Ishikawa (cell line): ENCODE measurements around the gene SLC39A1.

ENCODE experiments used
- EGR1 ChIP-seq: IDR thresholded peaks from 2 replicates; pipeline ENCODE4 v1.6.1; 2012
- EP300 ChIP-seq: IDR thresholded peaks from 2 replicates; pipeline ENCODE4 v1.6.1; 2012; ENCODE audit warnings: borderline replicate concordance
- FOXM1 ChIP-seq: IDR thresholded peaks from 2 replicates; pipeline ENCODE4 v1.6.1; 2012; ENCODE audit warnings: low read depth, borderline replicate concordance
- NFIC ChIP-seq: IDR thresholded peaks from 2 replicates; pipeline ENCODE4 v1.6.1; 2012
- RAD21 ChIP-seq: IDR thresholded peaks from 2 replicates; pipeline ENCODE4 v1.6.1; 2012; ENCODE audit warnings: low read depth
- TCF12 ChIP-seq: IDR thresholded peaks from 2 replicates; pipeline ENCODE4 v1.6.1; 2012; ENCODE audit warnings: low read depth
- USF1 ChIP-seq: IDR thresholded peaks from 2 replicates; pipeline ENCODE4 v1.6.1; 2012
- ZBTB7A ChIP-seq: IDR thresholded peaks from 2 replicates; pipeline ENCODE4 v1.6.1; 2012; ENCODE audit warnings: low read depth
- TF ChIP-seq, protein P1 (sequence below): IDR thresholded peaks from 2 replicates; pipeline ENCODE4 v1.6.1; 2012; ENCODE audit warnings: low read depth, mild to moderate bottlenecking
- TF ChIP-seq, protein P2 (sequence below): IDR thresholded peaks from 2 replicates; pipeline ENCODE4 v1.6.1; 2012

- TF ChIP-seq, protein P1, sequence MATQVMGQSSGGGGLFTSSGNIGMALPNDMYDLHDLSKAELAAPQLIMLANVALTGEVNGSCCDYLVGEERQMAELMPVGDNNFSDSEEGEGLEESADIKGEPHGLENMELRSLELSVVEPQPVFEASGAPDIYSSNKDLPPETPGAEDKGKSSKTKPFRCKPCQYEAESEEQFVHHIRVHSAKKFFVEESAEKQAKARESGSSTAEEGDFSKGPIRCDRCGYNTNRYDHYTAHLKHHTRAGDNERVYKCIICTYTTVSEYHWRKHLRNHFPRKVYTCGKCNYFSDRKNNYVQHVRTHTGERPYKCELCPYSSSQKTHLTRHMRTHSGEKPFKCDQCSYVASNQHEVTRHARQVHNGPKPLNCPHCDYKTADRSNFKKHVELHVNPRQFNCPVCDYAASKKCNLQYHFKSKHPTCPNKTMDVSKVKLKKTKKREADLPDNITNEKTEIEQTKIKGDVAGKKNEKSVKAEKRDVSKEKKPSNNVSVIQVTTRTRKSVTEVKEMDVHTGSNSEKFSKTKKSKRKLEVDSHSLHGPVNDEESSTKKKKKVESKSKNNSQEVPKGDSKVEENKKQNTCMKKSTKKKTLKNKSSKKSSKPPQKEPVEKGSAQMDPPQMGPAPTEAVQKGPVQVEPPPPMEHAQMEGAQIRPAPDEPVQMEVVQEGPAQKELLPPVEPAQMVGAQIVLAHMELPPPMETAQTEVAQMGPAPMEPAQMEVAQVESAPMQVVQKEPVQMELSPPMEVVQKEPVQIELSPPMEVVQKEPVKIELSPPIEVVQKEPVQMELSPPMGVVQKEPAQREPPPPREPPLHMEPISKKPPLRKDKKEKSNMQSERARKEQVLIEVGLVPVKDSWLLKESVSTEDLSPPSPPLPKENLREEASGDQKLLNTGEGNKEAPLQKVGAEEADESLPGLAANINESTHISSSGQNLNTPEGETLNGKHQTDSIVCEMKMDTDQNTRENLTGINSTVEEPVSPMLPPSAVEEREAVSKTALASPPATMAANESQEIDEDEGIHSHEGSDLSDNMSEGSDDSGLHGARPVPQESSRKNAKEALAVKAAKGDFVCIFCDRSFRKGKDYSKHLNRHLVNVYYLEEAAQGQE, result no peak
- TF ChIP-seq RAD21, result no peak
- TF ChIP-seq, protein P2, sequence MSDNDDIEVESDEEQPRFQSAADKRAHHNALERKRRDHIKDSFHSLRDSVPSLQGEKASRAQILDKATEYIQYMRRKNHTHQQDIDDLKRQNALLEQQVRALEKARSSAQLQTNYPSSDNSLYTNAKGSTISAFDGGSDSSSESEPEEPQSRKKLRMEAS, result no peak
- TF ChIP-seq NFIC, result no peak
- TF ChIP-seq USF1, result no peak
- no peak for TF ChIP-seq EGR1
- TF ChIP-seq ZBTB7A, result no peak
- no peak for TF ChIP-seq TCF12
- TF ChIP-seq FOXM1, result no peak
- TF ChIP-seq EP300, result no peak
Observed at GRCh38 chr1:153921803-153922075, 41.6 kb downstream of the SLC39A1 start.
